Effector memory CD4-positive, alpha-beta T cell (primary cell): Measurements from ENCODE around the gene CBL.

Experiments
- DNase-seq, 3 donors: peaks; one replicate each; pipeline ENCODE4 v3.0.0-alpha.2; 2020
- H3K27ac ChIP-seq: 2 replicates; pipeline ENCODE4 v1.7.0; 2013; ENCODE audit warnings: mild to moderate bottlenecking, low read length, moderate library complexity; ENCODE audit not compliant: insufficient read depth, poor library complexity, severe bottlenecking
- H3K27me3 ChIP-seq: replicated peaks from 2 replicates; pipeline ENCODE4 v1.7.0; 2013; ENCODE audit warnings: mild to moderate bottlenecking, low read length; ENCODE audit not compliant: insufficient read depth, control insufficient read depth, poor library complexity, severe bottlenecking
- H3K36me3 ChIP-seq: 2 replicates; pipeline ENCODE4 v1.7.0; 2013; ENCODE audit warnings: mild to moderate bottlenecking, low read length, moderate library complexity; ENCODE audit not compliant: control insufficient read depth, insufficient read depth
- H3K4me1 ChIP-seq: 2 replicates; pipeline ENCODE4 v1.7.0; 2013; ENCODE audit warnings: low read length, mild to moderate bottlenecking; ENCODE audit not compliant: control insufficient read depth, insufficient read depth, poor library complexity, severe bottlenecking
- H3K4me3 ChIP-seq: 2 replicates; pipeline ENCODE4 v1.7.0; 2013; ENCODE audit warnings: low read length, low read depth, mild to moderate bottlenecking; ENCODE audit not compliant: insufficient read depth, poor library complexity, severe bottlenecking
- H3K9me3 ChIP-seq: 2 replicates; pipeline ENCODE4 v1.7.0; 2013; ENCODE audit warnings: mild to moderate bottlenecking, low read length, moderate library complexity; ENCODE audit not compliant: control insufficient read depth

Gene CBL

DNA sequence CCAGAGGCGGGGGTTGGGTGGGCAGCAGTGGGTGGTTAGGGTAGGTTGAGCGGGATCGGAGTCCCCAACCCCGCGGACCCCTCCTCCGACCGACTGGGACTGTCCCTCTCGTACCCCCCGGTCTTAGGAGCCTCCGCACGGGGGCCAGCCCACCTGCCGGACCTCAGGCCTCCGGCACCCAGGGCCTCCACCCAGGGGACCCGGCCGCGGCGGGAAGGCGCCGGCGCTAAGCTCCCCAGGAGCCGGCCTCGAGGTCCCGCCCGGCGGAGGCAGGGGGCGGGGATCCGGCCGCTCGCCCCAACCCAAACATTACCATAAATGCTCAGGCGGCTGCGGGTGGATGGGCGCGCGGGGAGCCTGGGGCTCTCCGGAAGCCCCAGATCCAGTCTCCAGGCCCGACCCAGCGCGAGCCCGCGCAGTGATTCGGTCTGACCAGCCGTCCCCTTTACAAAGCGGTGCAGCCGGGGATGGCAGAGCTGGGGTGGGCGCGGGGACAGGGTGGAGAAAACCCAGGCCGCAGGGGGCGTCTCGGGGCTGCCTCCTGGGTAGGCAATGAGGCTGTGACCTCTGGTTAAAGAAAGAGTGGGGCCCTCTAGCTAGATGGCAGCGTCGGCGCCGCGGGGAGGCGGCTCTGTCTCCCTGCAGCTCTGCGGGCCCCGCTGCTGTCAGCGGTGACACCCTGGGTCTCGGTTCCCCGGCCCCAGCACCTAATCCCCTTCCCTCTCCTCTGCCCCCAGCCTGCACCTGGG, 114.8 kb downstream of the CBL start:
- Histone ChIP-seq H3K36me3 (no peaks in the 10 kb centered on the region), H3K27ac (peak overlapping the region; percentile 46), H3K27me3 (peaks cover 9% of the 10 kb centered on the region), H3K4me1 (peaks cover 43% of the 10 kb centered on the region), H3K9me3 (no peaks in the 10 kb centered on the region), H3K4me3 (peak overlapping the region; percentile 56)
- DNase-seq, result peak in 2 of 3 donors; percentile 20 to 41

DNA sequence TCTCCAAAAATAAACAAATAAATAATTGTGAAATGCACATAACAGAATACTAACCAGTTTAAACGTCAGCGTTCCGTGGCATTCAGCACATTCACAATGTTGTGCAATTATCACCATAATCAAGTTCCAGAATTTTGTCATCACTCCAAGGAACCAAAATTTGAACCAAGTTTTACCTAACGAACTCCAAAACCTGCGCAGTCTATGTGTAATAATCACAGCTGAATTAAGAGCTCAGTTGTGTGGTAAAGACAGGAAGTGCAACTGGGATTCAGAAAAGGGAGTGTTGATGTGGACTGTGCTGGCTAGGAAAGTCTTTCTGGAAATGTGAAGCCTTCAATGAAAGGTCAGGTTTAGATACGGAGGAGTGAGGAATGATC, 116.2 kb downstream of the CBL start:
- Histone ChIP-seq H3K9me3 (no peaks in the 10 kb centered on the region), H3K27me3 (peaks cover 3% of the 10 kb centered on the region), H3K4me1 (peaks cover 32% of the 10 kb centered on the region), H3K27ac (no peak overlapping the region), H3K36me3 (no peaks in the 10 kb centered on the region), H3K4me3 (no peak overlapping the region)
- no peak for DNase-seq

DNA sequence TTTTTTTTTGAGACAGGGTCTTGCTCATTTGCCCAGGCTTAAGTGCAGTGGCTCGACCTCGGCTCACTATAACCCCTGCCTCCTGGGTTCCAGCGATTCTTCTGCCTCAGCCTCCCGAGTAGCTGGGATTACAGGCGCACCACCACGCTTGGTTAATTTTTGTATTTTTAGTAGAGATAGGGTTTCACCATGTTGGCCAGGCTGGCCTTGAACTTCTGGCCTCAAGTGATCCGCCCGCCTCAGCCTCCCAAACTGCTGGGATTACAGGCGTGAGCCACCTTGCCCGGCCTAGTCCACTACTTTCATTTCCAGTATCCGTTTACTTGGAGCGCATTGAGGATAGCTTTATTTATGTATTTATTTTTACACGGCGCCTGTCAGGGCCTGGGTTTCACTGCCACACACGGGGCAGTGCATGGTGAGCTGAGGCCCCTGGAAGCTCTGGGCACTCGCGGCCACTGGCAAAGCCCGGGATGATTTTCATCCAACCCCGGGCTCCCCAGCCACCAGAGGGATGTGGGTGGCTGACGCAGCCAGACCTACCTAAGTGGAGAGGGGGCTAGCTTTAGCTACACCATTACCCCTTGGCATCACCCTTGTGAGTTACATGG, 116.9 kb downstream of the CBL start:
- Histone ChIP-seq H3K27ac (no peak overlapping the region), H3K9me3 (no peaks in the 10 kb centered on the region), H3K27me3 (no peaks in the 10 kb centered on the region), H3K36me3 (no peaks in the 10 kb centered on the region), H3K4me3 (no peak overlapping the region), H3K4me1 (peaks cover 30% of the 10 kb centered on the region)
- no peak for DNase-seq

DNA sequence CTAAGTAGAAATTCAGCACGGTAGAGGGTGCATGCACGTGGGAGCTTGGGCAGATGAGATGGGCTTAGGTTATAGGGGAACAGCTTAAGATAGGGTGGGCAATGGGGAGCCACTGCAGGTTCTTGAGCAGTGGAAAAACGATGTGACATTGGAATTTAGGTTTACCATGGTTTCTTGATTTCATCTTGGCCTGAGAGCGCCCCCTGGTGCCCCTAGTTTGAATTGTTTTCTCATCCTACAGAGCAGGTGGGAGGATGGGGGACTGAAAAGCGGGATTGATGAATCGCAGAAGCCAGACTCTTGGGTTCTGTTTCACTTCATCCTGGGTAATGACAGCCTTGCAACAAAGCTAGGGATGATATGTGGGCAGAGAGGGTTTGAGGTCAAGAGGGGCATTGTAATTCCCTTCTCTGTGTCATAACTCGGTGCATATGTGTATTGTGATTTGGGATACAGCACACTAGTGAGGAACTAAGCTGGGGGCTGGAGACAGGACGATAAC, 117.4 kb downstream of the CBL start:
- Histone ChIP-seq H3K4me3 (no peak overlapping the region), H3K36me3 (no peaks in the 10 kb centered on the region), H3K9me3 (no peaks in the 10 kb centered on the region), H3K27me3 (no peaks in the 10 kb centered on the region), H3K27ac (no peak overlapping the region), H3K4me1 (peaks cover 25% of the 10 kb centered on the region)
- peak; percentile 51 to 71 (median 64) for DNase-seq

DNA sequence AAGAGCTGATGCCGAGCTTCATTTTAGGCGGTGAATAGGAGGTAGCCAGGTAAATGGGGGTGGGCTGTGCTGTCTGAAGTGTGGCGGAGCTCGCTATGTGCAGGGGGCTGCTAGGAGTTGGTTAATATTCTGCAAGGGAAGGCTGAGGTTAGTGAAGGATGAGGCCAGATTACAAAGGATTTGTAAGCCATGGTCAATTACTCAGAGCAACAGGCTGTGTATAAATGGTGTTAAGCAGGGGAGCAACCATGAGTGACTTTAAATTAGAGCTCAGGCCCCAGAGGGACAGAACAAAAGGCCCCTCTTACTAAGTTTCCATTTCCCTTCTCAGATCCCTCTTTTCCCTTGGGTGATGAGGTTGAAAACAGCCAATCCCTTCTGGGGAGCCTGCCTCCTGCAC, 118.0 kb downstream of the CBL start:
- Histone ChIP-seq H3K4me3 (no peak overlapping the region), H3K36me3 (no peaks in the 10 kb centered on the region), H3K27ac (no peak overlapping the region), H3K9me3 (no peaks in the 10 kb centered on the region), H3K4me1 (peaks cover 20% of the 10 kb centered on the region), H3K27me3 (no peaks in the 10 kb centered on the region)
- DNase-seq, result no peak

DNA sequence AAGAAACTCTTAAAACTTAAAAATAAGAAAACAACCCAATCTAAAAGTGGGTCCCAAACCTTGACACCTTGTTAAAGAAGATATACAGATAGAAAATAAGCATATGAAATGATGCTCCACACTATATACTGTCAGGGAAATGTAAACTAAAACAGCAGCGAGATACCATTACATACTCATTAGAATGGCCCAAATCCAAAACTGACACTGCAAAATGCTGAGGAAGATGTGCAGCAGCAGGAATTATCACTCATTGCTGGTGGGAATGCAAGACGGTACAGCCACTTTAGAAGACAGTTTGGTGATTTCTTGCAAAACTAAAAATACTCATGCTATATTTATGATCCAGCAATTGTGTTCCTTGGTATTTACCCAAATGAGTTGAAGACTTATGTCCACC, 123.2 kb downstream of the CBL start:
- DNase-seq, result no peak
- no peak overlapping the region for H3K27ac ChIP-seq
- H3K4me3 ChIP-seq, result no peak overlapping the region
- H3K27me3 ChIP-seq, result no peaks in the 10 kb centered on the region
- no peaks in the 10 kb centered on the region for H3K9me3 ChIP-seq
- H3K4me1 ChIP-seq, result peaks cover 3% of the 10 kb centered on the region
- H3K36me3 ChIP-seq, result no peaks in the 10 kb centered on the region

DNA sequence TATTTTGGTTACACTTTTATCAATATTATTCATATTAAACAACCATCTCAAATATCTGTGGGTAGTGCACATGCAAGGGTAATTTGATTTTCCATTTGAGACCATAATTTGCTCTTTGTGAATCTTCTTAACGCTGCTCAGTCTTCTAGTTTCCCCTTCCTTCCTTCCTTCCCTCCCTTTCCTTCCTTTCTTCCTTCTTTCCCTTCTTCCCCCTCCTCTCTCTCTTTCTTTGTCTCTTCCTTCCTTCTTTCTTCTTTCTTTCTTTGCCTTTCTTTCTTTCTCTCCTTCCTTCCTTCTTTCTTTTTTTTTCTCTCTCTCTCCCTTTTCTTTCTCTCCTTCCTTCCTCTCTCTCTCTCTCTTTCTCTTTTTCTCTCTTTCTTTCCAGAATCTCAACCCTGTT, 124.1 kb downstream of the CBL start:
- DNase-seq, result no peak
- no peaks in the 10 kb centered on the region for H3K36me3 ChIP-seq
- H3K9me3 ChIP-seq, result no peaks in the 10 kb centered on the region
- H3K27ac ChIP-seq, result no peak overlapping the region
- H3K4me1 ChIP-seq, result peaks cover 10% of the 10 kb centered on the region
- H3K27me3 ChIP-seq, result no peaks in the 10 kb centered on the region
- no peak overlapping the region for H3K4me3 ChIP-seq

DNA sequence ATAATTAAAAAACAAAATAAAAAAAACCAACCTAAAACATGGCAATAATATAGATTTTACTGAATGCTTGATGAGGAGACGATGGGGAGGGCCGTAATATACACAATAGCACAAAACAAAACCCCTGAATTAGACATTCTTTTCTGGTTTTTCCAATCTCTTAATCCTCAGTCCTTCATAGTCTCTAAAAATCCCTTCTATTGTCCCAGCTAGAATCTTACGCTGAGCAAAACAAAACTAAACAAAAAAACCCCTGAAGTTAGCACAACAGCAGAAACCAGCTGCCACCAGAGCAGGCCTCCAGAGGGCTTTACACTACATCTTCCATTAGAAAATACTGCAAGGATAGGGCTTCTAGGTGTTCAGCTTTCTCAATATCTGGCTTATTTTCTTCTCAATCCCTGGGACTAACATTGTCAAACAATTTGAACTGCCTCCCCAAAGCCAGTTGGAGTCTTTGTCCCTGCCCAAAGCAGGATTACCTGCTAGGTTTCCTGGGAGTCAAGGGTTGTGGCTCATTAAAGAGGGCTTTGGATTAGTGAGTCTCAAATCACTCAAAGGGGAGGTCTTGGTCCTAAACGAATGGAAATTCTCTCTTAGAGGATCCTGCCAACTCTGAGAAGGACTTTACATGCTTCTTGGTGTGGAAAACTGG, 126.1 kb downstream of the CBL start:
- Histone ChIP-seq H3K9me3 (no peaks in the 10 kb centered on the region), H3K4me3 (no peak overlapping the region), H3K36me3 (no peaks in the 10 kb centered on the region), H3K27ac (no peak overlapping the region), H3K27me3 (no peaks in the 10 kb centered on the region), H3K4me1 (peaks cover 10% of the 10 kb centered on the region)
- DNase-seq, result no peak

DNA sequence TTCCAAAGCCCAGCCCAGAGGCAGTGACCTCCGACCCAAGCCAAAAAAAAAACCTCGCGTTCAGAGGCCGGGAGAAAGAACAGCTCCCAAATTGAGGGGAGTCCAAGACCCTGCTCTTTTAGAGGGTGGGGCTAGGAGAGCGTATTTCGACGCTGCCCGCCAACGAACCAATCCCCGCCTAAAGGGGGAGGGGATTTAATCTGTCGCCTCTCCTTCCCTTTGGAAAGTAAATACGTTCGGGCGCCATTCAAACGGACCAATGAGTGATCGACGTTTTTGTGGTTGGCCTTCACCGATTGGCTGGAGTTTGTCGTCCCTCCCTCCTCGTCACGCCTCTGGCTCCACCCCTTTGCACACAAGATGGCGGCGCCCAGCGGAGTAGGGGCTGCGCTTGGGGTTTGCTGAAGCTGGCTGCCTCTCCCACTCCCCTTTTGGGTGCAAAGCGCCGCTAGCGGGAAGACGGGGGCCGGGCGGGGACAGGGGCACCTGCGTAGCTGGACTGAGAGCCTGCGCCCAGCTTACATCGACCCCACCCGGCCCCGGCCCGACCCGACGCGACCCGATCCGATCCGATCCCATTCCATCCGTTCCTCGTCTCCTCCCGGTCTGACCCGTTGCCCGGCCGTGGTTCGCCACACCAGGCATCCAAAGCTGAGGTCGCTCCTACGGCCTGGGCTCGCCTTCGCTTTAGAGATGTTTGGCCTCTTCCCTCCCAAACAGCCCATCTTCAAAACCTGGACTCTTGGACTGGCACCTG, 128.2 kb downstream of the CBL start, which contains the start of gene RNF26:
TSS of gene RNF26 (plus strand) at position 354 of the 757 bp plus-strand sequence. CDS start 596 bp downstream, outside the sequence.
- peak; percentile 90 to 94 (median 91) for DNase-seq
- no peaks in the 10 kb centered on the region for H3K9me3 ChIP-seq
- no peaks in the 10 kb centered on the region for H3K36me3 ChIP-seq
- H3K4me3 ChIP-seq, result peak within 1 kb of the TSS; percentile 93
- H3K27me3 ChIP-seq, result peaks cover 8% of the 10 kb centered on the region
- H3K27ac ChIP-seq, result peak within 1 kb of the TSS; percentile 77
- H3K4me1 ChIP-seq, result peaks cover 10% of the 10 kb centered on the region
